HG02870 (cell line): Measurements from ENCODE around the gene THBS4.
A peak's percentile ranks its signal among the peaks of the same experiment; 100 is the strongest.

Source experiments
- ATAC-seq: cut with Tn5 transposase; IDR thresholded peaks from one replicate; pipeline ENCODE4 v1.9.1; 2021; ENCODE audit warnings: mild to moderate bottlenecking, moderate library complexity; ENCODE audit not compliant: unreplicated experiment

Gene THBS4

GRCh38 chr5:80034962-80035821 lies at the start of gene THBS4:
Gene THBS4, plus strand, starts transcription at chr5:80035348. Its CDS starts 190 bp downstream, at chr5:80035538.
- no peak for ATAC-seq

- no peak for ATAC-seq
Measured at GRCh38 chr5:79986260-79986659, 48.9 kb upstream of the THBS4 start.

GRCh38 chr5:79990205-79990597 lies 44.9 kb upstream of the THBS4 start:
- ATAC-seq = peak; percentile 64

- ATAC-seq = peak; percentile 81
Measured at GRCh38 chr5:79990598-79991507, 44.3 kb upstream of the THBS4 start, which contains the start of gene MTX3. Gene MTX3, minus strand, starts transcription at chr5:79991262. Its CDS starts 24 bp downstream, at chr5:79991238.

DNA sequence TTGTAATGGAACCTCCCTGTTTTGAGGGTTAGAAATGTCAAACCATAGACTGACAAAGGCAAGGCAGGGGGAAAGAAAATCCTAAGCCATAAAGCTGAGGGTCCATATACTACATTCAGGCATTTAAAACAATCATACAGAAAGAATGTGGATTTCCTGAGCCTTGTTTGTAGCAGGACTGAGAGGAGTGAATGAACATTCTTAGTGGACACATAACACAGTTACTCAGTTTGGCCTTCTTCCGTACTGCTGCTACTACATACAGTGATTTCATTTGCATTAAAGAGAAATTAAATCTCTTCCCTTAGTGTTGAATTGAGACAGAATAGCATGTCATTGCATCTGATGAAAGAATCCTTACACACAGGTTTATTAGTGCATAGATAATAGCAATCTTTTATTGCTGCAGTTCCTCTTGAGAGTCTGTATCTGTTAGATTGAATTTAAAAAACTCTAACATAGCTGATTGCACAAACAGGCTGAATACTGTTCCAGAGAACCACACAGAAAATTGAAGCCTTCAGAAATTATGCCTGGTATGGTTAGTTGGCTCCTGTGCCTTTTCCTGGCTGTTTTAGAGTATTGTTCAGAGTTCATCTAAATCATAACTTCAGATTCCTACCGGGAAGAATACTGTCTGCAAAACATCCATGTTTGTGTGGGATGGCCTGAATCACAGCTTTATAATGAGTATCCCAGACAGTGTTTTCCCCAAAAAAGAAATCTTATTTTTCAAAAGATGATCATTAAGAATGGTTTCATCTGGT lies 42.1 kb upstream of the THBS4 start:
- ATAC-seq = no peak

GRCh38 chr5:79999722-80000121 lies 35.4 kb upstream of the THBS4 start:
- ATAC-seq = no peak

DNA sequence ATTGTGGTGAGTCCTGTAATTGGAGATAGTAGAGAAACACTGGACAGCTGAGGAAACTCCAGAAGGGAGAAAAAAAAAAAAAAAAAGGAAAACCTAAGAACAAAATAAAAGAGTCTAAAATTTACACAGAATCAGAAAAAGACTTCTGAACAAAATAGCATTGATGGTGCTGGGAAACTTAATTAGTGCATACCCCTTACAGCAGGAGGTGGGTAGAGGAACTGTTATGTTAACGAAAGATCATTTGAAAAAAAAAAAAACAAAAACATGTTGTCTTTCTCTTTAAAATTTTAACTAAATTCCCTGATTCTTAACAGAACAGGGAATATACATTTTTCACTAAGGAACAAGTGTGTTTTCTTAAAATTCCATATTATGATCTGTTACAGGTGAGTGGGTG lies 32.5 kb upstream of the THBS4 start:
- ATAC-seq = no peak

- ATAC-seq = no peak
Measured at GRCh38 chr5:80008995-80009765, 26.0 kb upstream of the THBS4 start.

DNA sequence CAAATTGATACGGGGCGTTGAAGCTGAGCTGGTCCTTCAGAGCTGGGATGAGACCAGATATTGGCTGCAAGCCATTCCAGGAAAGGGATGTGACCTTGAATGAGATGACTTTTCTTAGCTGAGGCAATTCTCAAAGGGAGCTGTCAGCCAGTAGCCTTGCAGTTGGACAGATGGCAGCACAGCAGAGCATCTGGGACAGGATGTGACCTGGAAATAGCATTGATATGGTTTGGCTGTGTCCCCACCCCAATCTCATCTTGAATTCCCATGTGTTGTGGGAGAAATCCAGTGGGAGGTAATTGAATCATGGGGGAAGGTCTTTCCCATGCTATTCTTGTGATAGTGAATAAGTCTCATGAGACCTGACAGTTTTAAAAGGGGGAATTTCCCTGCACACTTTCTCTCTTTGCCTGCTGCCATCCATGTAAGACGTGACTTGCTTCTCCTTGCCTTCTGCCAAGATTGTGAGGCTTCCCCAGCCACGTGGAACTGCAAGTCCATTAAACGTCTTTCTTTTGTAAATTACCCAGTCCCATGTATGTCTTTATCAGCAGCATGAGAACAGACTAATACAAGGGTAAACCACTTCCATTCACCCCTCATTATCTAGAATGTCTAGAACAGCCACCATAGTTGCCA lies 24.3 kb upstream of the THBS4 start:
- no peak for ATAC-seq

DNA sequence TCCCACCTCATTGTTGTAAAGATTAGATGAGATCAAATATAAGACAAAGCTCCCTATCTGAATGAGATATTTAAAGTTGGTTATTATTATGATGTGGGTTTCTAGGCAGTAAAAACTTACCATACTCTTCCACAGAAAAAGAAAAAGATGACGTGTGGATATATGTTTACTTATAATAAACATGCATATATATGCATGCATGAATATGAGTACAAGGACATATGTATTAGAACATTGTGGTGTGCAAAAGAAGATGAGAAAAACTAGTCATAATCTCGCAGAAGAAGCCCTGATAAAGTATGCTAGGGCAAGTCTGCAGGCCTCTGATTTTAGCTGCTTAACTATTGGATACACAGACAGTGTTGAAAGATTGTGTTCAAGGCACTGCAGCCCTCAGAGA lies 10.1 kb upstream of the THBS4 start:
- ATAC-seq = no peak

GRCh38 chr5:80026841-80027240 lies 8.3 kb upstream of the THBS4 start:
- ATAC-seq = no peak

DNA sequence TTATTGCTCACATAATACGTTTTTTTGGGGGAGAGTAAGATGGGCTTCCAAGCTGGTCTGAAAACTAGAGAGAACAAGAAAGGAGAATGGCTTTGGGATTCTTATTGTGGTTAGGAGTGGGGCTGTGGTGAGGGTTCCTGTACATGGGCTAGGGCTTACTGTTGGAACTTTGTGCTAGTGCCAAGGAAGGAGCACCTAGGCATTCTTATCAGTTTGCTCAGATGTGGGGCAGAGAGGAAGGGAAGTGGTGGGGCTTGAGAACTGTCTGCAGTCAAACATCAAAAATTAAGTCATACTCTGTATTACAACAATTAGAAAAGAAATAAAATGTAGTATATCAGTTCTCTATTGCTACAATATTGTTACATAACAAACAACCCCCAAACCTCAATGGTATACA lies 4.0 kb upstream of the THBS4 start:
- ATAC-seq = no peak

GRCh38 chr5:80033513-80033912 lies 1.6 kb upstream of the THBS4 start:
- no peak for ATAC-seq

GRCh38 chr5:80034559-80034958 lies 589 bp upstream of the THBS4 start:
- no peak for ATAC-seq

GRCh38 chr5:80035839-80036238 lies 691 bp downstream of the THBS4 start:
- no peak for ATAC-seq

DNA sequence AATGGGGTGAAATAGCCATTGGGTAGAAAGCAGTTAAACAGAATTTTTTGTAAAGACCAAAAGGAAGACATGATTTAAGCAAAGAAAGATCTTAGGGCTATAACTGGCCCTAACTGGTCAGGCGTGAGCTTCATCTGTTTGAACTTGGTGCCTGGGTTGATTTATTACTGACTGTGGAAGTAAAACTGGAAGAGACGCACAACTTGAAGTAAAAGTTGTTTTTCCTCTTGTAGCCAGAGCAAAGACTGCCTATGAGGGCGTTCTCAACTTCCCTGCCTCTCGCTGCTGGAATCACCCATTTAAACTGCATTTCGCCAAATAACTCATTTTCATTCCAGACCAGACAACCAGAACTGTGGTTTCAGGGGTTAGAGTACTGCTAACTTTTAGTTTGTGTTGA lies 1.5 kb downstream of the THBS4 start:
- no peak for ATAC-seq

- ATAC-seq = peak; percentile 81
Measured at GRCh38 chr5:80037366-80037765, 2.2 kb downstream of the THBS4 start.

DNA sequence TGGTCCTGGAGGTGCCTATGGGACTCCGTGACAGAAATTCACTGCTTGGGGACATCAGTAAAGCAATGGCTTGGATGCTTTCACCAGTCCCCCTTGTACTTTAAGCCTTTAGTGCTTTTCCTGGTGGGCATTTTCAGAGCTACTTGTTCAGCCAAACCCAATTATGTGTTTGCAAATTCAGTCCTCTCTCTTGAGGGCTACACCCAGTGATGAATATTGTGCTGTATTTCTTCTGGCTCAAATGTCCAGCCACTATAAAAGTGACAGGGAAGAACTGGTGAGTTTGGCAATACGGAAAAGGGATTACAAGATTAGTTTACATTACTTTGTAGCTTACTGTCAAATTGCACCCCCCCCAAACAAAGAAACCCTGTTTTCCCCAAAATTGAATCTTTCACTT lies 4.5 kb downstream of the THBS4 start:
- ATAC-seq = no peak

DNA sequence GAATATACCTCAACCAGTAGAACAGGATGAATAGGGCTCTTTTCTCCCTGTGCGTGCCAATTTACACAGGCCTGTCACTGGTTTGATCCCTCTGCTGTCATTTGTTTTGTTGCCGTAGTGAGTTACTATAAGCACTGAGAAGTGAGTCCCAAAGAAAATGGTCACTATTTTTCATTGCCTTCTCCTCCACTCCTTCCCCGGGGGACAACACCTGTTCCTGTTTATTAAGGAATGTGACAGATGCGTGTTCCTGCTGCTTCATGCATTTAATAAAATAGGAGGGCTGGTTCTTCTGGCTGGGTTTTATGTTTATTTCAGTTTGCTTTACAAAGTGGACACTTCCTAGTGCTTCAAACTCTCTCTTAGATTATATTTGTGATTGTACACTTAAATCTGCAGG lies 6.4 kb downstream of the THBS4 start:
- no peak for ATAC-seq

DNA sequence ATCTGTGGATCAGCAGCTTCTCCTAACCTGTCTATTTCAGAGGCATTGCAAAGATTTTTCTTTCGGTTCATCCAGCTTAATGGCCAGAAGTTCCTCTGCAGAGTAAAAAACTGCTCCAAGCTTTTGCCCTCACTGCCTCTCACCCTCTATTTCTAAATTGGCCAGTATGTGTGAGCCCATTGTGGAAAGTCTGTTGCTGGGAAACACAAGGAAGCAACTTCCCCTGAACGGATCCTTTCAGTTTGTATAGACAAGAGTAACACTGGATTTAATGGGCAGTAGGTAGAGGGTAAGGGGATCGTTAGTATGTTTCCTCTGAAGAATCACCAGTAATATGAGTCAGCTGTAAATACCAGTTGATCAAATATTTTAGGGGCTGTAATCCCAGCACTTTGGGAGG lies 7.2 kb downstream of the THBS4 start:
- ATAC-seq = no peak
